ENCODE data around the gene TOM1L2. TPM values are rescaled to one million over a fixed set of nuclear protein-coding genes. Genes with fewer than 3 reads are reported as not detected.
"Not testable (repeated sequence)": the region's sequence is repeated elsewhere in the genome, so short reads cannot be mapped to it uniquely, and the experiment has no call there.

TOM1L2 gene
- total RNA-seq, 2 donors from 2014 or later, result 42.2 to 44.2 TPM

GRCh38 chr17:17813055-17813724 lies 159.0 kb downstream of the TOM1L2 start:
- Mint-ChIP-seq H3K4me1 (peaks cover 5% of the 10 kb centered on the region), H3K27ac (peak overlapping the region; percentile 8)
- ATAC-seq, result no peak

GRCh38 chr17:17812211-17813054 lies 159.8 kb downstream of the TOM1L2 start:
- peaks cover 5% of the 10 kb centered on the region for H3K4me1 Mint-ChIP-seq
- H3K9me3 ChIP-seq (ENCODE audit: control insufficient read depth, low read length, poor library complexity, severe bottlenecking), result no peaks in the 10 kb centered on the region
- DNase-seq (peak; percentile 48 to 64 (median 54)), ATAC-seq (peak; percentile 60)
- H3K27me3 Mint-ChIP-seq, result no peaks in the 10 kb centered on the region
- H3K4me3 Mint-ChIP-seq, result peak overlapping the region; percentile 31
- H3K27ac Mint-ChIP-seq, result peak overlapping the region; percentile 69
- peaks cover 3% of the 10 kb centered on the region for H3K36me3 Mint-ChIP-seq (ENCODE audit: low read depth)

More at GRCh38 chr17:17813055-17813724, 159.0 kb downstream of the TOM1L2 start:
- Mint-ChIP-seq H3K27me3 (no peaks in the 10 kb centered on the region), H3K36me3 (ENCODE audit: low read depth) (peaks cover 3% of the 10 kb centered on the region), H3K4me3 (peak overlapping the region; percentile 3)
- no peak for DNase-seq
- no peaks in the 10 kb centered on the region for H3K9me3 ChIP-seq (ENCODE audit: control insufficient read depth, low read length, poor library complexity, severe bottlenecking)

DNA sequence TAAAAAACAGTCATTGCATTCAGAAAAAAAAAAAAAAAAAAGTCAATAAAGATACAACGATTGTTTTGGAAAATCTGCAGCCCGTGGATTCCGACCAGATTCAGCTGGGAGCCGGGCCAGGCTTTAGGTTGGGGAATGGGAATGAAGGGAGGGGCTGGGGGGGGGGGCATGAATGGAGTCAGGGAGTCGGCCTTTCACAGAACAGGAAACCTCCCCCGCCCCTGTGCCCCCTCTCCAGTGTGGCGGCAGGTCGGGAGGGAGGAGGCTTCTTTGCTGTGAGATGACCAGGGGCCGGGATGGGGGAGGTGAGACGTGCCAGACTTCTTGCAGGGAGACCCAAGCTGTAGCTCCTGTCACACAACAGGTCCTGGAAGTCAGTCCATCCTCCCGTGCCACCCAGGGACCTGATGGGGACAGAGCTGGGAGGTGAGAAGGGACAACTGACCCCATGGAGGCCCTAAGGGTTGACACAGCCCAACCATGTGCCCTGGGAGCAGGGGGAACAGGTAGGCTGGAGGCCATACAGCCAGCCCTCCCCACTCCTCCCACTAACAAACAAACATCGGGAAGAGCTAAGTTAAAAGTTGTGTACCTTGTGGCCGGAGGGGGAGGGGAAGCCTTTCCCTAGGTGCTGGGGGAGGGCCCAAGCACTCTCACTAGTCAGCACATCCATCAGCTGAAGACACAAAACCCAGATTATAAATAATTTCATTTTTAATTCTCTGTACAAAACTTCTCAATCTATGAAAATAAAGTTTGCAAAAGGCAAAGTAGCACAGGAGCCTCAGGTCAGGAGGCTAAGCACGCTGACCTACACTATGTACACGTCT lies 160.6 kb downstream of the TOM1L2 start:
- Mint-ChIP-seq H3K27me3 (no peaks in the 10 kb centered on the region), H3K4me3 (no peak overlapping the region), H3K4me1 (peaks cover 5% of the 10 kb centered on the region), H3K36me3 (ENCODE audit: low read depth) (peaks cover 2% of the 10 kb centered on the region), H3K27ac (peak overlapping the region; percentile 69)
- DNase-seq (no peak), ATAC-seq (no peak)
- no peaks in the 10 kb centered on the region for H3K9me3 ChIP-seq (ENCODE audit: control insufficient read depth, low read length, poor library complexity, severe bottlenecking)

DNA sequence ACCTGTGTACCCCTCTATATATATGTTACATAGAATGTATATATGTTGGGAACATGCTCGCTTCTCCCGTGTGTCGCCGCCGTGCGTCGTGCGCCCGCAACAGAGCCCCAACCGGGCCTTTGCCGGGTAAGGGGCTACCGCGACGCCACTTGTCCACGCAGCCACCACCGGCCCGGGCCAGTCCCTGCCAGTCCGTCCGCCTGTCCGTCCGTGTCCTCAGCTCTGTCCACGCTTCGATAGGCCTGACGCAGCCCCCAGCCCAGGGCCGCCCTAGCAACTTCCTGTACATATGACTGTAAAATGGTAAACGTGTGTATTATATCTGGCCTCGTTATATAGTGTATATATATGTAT lies 161.3 kb downstream of the TOM1L2 start:
- Mint-ChIP-seq H3K27me3 (no peaks in the 10 kb centered on the region), H3K27ac (peak overlapping the region; percentile 57), H3K4me1 (peaks cover 8% of the 10 kb centered on the region), H3K36me3 (ENCODE audit: low read depth) (no peaks in the 10 kb centered on the region), H3K4me3 (peak overlapping the region; percentile 33)
- no peak for ATAC-seq
- DNase-seq, result no peak
- H3K9me3 ChIP-seq (ENCODE audit: control insufficient read depth, low read length, poor library complexity, severe bottlenecking), result no peaks in the 10 kb centered on the region

DNA sequence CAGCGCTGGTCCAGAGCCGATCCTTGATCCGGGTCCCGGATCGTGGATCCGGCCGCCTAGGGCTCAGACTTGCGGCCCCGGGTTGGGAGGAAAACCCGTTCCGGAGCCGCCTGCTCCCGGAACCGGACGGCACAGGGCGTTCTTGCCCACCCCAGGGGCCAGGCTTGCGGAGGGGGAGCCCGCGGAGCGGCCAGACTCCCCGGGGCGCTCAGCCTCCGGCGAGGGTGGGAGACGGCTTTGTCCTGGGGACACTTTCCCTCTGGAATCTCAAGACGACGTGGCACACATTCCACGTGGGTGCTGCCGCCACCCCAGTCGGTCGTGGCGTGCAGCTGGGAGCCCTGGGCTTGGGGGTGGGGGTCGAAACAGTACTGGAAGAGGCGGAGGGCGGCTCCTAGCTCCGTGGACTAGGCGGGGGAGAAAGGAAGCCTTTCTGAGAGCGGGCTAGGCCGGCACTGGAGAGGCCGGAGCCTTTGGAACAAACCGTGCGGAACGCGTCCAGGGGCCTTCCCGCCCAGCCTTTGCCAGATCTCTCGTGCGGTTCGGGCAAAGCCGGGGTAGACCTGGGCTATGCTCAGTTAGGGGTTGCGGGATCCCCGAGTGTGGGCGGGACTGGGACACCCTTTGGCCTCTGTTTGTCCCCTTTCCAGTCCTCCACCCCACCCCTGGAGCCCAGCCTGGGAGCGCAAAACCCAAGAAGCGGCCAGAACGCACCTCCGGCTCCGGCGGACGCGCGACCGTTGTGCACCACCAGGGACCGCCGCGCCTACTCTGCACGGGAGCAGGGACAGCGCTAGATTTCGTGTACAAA lies 161.9 kb downstream of the TOM1L2 start:
- no peaks in the 10 kb centered on the region for H3K27me3 Mint-ChIP-seq
- H3K9me3 ChIP-seq (ENCODE audit: control insufficient read depth, low read length, poor library complexity, severe bottlenecking), result no peaks in the 10 kb centered on the region
- ATAC-seq, result no peak
- peak overlapping the region; percentile 28 for H3K4me3 Mint-ChIP-seq
- H3K36me3 Mint-ChIP-seq (ENCODE audit: low read depth), result no peaks in the 10 kb centered on the region
- H3K4me1 Mint-ChIP-seq, result peaks cover 10% of the 10 kb centered on the region
- no peak for DNase-seq
- H3K27ac Mint-ChIP-seq, result peak overlapping the region; percentile 57

DNA sequence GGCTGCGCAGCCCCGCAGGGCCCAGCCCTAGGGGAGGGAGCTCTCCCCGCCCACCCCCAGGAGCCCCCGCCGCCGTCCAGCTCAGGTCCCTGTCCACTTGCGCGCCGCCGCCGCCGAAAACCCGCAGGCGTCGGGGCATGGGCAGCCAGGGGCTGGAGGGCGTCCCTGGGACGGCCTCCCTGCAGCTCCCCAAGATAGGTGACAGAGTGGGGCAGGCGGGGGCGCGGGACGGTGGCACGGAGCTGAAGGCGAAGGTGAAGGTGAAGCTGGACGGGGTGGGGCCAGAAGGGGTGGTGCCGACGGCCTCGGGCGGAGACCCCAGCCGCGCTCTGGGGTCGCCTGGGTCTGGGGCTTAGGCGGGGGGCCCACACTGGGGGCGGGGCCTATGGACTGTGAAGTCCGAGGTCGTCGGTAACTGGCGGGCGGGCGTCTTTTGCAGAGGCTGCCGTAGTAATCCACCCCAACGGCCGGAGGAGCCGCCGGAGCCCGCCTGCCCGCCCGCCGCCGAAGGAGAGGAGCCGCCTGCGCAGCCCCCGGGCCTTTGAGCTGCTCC lies 162.6 kb downstream of the TOM1L2 start:
- peaks cover 10% of the 10 kb centered on the region for H3K4me1 Mint-ChIP-seq
- peak overlapping the region; percentile 37 for H3K27ac Mint-ChIP-seq
- no peaks in the 10 kb centered on the region for H3K36me3 Mint-ChIP-seq (ENCODE audit: low read depth)
- H3K27me3 Mint-ChIP-seq, result no peaks in the 10 kb centered on the region
- ATAC-seq, result no peak
- H3K4me3 Mint-ChIP-seq, result no peak overlapping the region
- H3K9me3 ChIP-seq (ENCODE audit: control insufficient read depth, low read length, poor library complexity, severe bottlenecking), result no peaks in the 10 kb centered on the region
- DNase-seq, result no peak

- H3K4me1 Mint-ChIP-seq, result peaks cover 10% of the 10 kb centered on the region
- ATAC-seq (no peak), DNase-seq (no peak)
- H3K9me3 ChIP-seq (ENCODE audit: control insufficient read depth, low read length, poor library complexity, severe bottlenecking), result no peaks in the 10 kb centered on the region
- no peaks in the 10 kb centered on the region for H3K27me3 Mint-ChIP-seq
- H3K27ac Mint-ChIP-seq, result peak overlapping the region; percentile 37
- H3K36me3 Mint-ChIP-seq (ENCODE audit: low read depth), result peaks cover 2% of the 10 kb centered on the region
- H3K4me3 Mint-ChIP-seq, result no peak overlapping the region
These were observed 163.3 kb downstream of the TOM1L2 start for GRCh38 chr17:17808706-17809432.

DNA sequence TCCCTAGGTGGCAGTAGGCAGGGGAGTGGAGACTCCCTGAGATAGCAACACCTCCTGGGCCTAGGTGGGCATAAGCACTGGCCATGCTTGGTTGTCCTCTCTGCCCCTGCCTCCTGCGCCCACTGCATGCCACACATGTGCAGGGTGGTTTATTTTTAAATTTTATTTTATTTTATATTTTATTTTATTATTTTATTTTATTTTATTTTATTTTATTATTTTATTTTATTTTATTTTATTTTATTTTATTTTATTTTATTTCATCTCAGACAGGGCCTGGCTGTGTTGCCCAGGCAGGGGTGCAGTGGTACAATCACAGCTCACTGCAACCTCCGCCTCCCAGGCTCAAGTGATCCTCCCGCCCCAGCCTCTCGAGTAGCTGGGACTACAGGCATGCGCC lies 164.0 kb downstream of the TOM1L2 start:
- H3K4me1 Mint-ChIP-seq, result peaks cover 10% of the 10 kb centered on the region
- not testable (repeated sequence) for H3K4me3 Mint-ChIP-seq; H3K36me3 Mint-ChIP-seq (ENCODE audit: low read depth); H3K27me3 Mint-ChIP-seq; ATAC-seq; H3K9me3 ChIP-seq (ENCODE audit: control insufficient read depth, low read length, poor library complexity, severe bottlenecking); DNase-seq
- peak overlapping the region; percentile 37 for H3K27ac Mint-ChIP-seq

- H3K9me3 ChIP-seq (ENCODE audit: control insufficient read depth, low read length, poor library complexity, severe bottlenecking), result no peaks in the 10 kb centered on the region
- no peak for DNase-seq
- H3K4me3 Mint-ChIP-seq, result peak overlapping the region; percentile 9
- peaks cover 2% of the 10 kb centered on the region for H3K36me3 Mint-ChIP-seq (ENCODE audit: low read depth)
- peak overlapping the region; percentile 71 for H3K27ac Mint-ChIP-seq
- H3K4me1 Mint-ChIP-seq, result peaks cover 10% of the 10 kb centered on the region
- ATAC-seq, result no peak
- H3K27me3 Mint-ChIP-seq, result no peaks in the 10 kb centered on the region
These were observed 164.8 kb downstream of the TOM1L2 start for GRCh38 chr17:17807440-17807839.

GRCh38 chr17:17806611-17807274 lies 165.5 kb downstream of the TOM1L2 start:
- ATAC-seq, result no peak
- H3K4me3 Mint-ChIP-seq, result no peak overlapping the region

GRCh38 chr17:17806035-17806434 lies 166.2 kb downstream of the TOM1L2 start:
- no peaks in the 10 kb centered on the region for H3K27me3 Mint-ChIP-seq
- no peak overlapping the region for H3K4me3 Mint-ChIP-seq

More at GRCh38 chr17:17806611-17807274, 165.5 kb downstream of the TOM1L2 start:
- no peaks in the 10 kb centered on the region for H3K9me3 ChIP-seq (ENCODE audit: control insufficient read depth, low read length, poor library complexity, severe bottlenecking)
- Mint-ChIP-seq H3K27ac (peak overlapping the region; percentile 79), H3K27me3 (no peaks in the 10 kb centered on the region), H3K36me3 (ENCODE audit: low read depth) (peaks cover 2% of the 10 kb centered on the region), H3K4me1 (peaks cover 8% of the 10 kb centered on the region)
- no peak for DNase-seq

More at GRCh38 chr17:17806035-17806434, 166.2 kb downstream of the TOM1L2 start:
- no peak for DNase-seq
- H3K4me1 Mint-ChIP-seq, result peaks cover 8% of the 10 kb centered on the region
- H3K9me3 ChIP-seq (ENCODE audit: control insufficient read depth, low read length, poor library complexity, severe bottlenecking), result no peaks in the 10 kb centered on the region
- H3K36me3 Mint-ChIP-seq (ENCODE audit: low read depth), result peaks cover 2% of the 10 kb centered on the region
- H3K27ac Mint-ChIP-seq, result peak overlapping the region; percentile 8
- ATAC-seq, result no peak

Measured in T-helper 17 cell (primary cell).